Esophagus squamous epithelium (tissue), 5 donors: ENCODE measurements around the gene TP53RK. TPM values are rescaled to one million over a fixed set of nuclear protein-coding genes. Genes with fewer than 3 reads are reported as not detected.

Experiments used
- DNase-seq: peaks from one replicate; lab custom pipeline; 2025; lab: John Stamatoyannopoulos, UW
- H3K27ac ChIP-seq, 4 donors: fragments of 200-600 bp; sonication (generic); one replicate each; pipeline ENCODE4 v1.5.1; 2016 to 2019; ENCODE audit warnings: mild to moderate bottlenecking in 1 of 4
- H3K27me3 ChIP-seq, 4 donors: fragments of 200-600 bp; sonication (generic); 1 replicate in 3 of 4; 2 replicates in 1 of 4; pipeline versions ENCODE4 v1.5.1 to v1.6.0; 2017 to 2021; ENCODE audit warnings: antibody characterized with exemption in 1 of 4
- H3K36me3 ChIP-seq, 3 donors: fragments of 200-600 bp; sonication (generic); one replicate each; pipeline ENCODE4 v1.5.1; 2016 to 2019
- H3K4me1 ChIP-seq, 3 donors: fragments of 200-600 bp; sonication (generic); one replicate each; pipeline ENCODE4 v1.5.1; 2017 to 2019
- H3K4me3 ChIP-seq, 4 donors: fragments of 200-600 bp; sonication (generic); 1 replicate in 3 of 4; 2 replicates in 1 of 4; pipeline ENCODE4 v1.5.1; 2016 to 2019; ENCODE audit warnings: mild to moderate bottlenecking in 2 of 4, moderate library complexity in 1 of 4
- H3K9me3 ChIP-seq, 3 donors: fragments of 200-600 bp; sonication (generic); one replicate each; pipeline ENCODE4 v1.5.1; 2016 to 2019
- POLR2A ChIP-seq, 4 donors: fragments of 450-650 bp; IDR thresholded peaks; one replicate each; pipeline ENCODE4 v1.6.1; 2017; ENCODE audit warnings: antibody characterized with exemption in 4 of 4, mild to moderate bottlenecking in 4 of 4, moderate library complexity in 3 of 4
- WGBS, 2 donors: methylation state at CpG; one replicate each; pipeline ENCODE4 v1.1.5; 2018; 5-methylcytosine and 5-hydroxymethylcytosine counted together
- intact Hi-C: fragments of 100-400 bp; cut with DNase I; formaldehyde crosslinking; loops from one replicate; pipeline ENCODE4 v1.15.0; 2022
- total RNA-seq, 4 donors: library from RNA; depleted of rRNA; stranded (reverse); fragments of >200 nt; gene quantifications; one replicate each; pipeline ENCODE4 v1.1.0, GENCODE V29; 2016
- TF ChIP-seq, protein P1 (sequence below), 6 experiments: fragments of 450-650 bp in 4 of 6; fragments of 200-600 bp in 2 of 6; sonication (generic) in 2 of 6; IDR thresholded peaks; one replicate each; pipeline ENCODE4 v1.5.1; 2016 to 2019; ENCODE audit warnings: antibody characterized with exemption in 6 of 6, mild to moderate bottlenecking in 4 of 6, moderate library complexity in 4 of 6
- donor health status: DM: yes; HTN: yes; CAD: no.

TP53RK gene
- total RNA-seq: 10 to 100 TPM; 14.3 to 20.2 (median 17.1) TPM

DNA sequence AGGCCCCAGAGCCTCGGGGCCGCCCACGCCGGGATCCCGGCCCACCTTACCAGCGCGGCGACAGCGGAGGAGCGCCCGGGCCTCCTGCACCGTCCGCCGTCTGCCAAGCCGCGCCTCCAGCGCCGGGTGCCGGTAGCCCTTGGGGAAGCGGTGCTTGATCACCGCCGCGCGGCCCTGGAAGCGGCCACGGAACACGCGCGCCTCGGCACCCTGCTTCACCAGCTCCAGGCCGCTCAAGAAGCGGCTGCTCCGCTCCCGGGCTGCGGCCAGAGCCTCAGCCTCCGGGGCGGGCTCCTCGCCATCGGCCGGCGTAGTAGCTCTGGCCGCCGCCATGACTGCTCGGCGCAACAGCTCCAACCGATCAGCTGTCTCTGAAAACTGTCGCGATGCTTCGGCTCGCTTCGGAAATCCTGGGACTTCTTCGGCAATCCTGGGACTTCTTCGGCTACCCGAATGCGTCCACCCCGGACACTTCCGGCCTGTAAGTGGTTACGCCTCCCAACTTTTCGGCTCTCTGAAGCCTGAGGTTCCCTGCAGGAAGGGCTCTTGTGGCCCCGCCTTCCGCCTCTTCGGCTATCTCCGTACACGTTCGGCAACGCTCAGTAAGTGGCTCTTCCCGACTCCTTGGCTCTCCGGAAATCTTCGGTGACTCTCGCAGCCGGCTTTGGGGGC is at the start of gene TP53RK:
TP53RK (minus strand) TSS at position 363 of the 672 bp plus-strand sequence; CDS start at position 333, 30 bp downstream.
- H3K36me3 ChIP-seq: peaks cover 0 to 17% (median 0%) of the 10 kb centered on the region in 3 donors
- peaks cover 19 to 44% (median 21%) of the 10 kb centered on the region in 3 donors for H3K4me1 ChIP-seq
- no peaks in the 10 kb centered on the region for H3K27me3 ChIP-seq
- H3K27ac ChIP-seq: peak within 1 kb of the TSS; percentile 93 to 98 (median 96)
- TF ChIP-seq, protein P1, sequence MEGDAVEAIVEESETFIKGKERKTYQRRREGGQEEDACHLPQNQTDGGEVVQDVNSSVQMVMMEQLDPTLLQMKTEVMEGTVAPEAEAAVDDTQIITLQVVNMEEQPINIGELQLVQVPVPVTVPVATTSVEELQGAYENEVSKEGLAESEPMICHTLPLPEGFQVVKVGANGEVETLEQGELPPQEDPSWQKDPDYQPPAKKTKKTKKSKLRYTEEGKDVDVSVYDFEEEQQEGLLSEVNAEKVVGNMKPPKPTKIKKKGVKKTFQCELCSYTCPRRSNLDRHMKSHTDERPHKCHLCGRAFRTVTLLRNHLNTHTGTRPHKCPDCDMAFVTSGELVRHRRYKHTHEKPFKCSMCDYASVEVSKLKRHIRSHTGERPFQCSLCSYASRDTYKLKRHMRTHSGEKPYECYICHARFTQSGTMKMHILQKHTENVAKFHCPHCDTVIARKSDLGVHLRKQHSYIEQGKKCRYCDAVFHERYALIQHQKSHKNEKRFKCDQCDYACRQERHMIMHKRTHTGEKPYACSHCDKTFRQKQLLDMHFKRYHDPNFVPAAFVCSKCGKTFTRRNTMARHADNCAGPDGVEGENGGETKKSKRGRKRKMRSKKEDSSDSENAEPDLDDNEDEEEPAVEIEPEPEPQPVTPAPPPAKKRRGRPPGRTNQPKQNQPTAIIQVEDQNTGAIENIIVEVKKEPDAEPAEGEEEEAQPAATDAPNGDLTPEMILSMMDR (IDR thresholded peaks at IDR 0.05): peak in 5 of 6 experiments; percentile 22 to 66 (median 44)
- TF ChIP-seq POLR2A (IDR thresholded peaks at IDR 0.05): peak in 3 of 4 donors; percentile 18 to 88 (median 81)
- no peaks in the 10 kb centered on the region for H3K9me3 ChIP-seq
- intact Hi-C loops: no loop called here
- DNase-seq: peak; percentile 83
- WGBS, 2 donors: 0 to 1% methylated on average over 10 to 40 of the region's 71 CpGs
- peak within 1 kb of the TSS; percentile 73 to 93 (median 81) for H3K4me3 ChIP-seq

DNA sequence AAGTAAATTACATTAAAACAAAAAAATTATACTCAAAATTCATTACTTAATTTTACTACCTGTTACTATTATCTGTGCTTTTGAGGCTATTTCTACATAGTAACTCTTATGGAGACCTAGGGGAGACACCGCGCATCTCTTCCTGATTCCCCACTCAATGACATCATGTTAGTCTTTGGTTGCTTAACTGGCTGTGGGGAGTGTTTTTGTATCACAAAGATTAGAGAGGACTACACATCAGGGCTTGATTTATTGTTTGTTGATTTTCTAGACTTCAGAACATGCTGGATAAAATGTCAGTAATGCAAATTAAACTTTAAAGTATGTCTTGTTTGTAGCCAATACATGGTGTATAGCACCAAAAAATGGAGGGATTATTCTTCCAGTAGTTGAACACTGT is 46.2 kb upstream of the TP53RK start:
- DNase-seq: no peak
- no peak overlapping the region for H3K4me3 ChIP-seq
- H3K27me3 ChIP-seq: peaks cover 0 to 9% (median 0%) of the 10 kb centered on the region in 4 donors
- H3K4me1 ChIP-seq: peaks cover 0 to 22% (median 0%) of the 10 kb centered on the region in 3 donors
- WGBS, 2 donors: 90 to 93% methylated on average over 2 of the region's 2 CpGs
- TF ChIP-seq, protein P1 (IDR thresholded peaks at IDR 0.05): no peak
- TF ChIP-seq POLR2A (IDR thresholded peaks at IDR 0.05): no peak
- H3K9me3 ChIP-seq: no peaks in the 10 kb centered on the region
- no peak overlapping the region for H3K27ac ChIP-seq
- H3K36me3 ChIP-seq: peaks cover 0 to 9% (median 0%) of the 10 kb centered on the region in 3 donors
- intact Hi-C loops: no loop called here

DNA sequence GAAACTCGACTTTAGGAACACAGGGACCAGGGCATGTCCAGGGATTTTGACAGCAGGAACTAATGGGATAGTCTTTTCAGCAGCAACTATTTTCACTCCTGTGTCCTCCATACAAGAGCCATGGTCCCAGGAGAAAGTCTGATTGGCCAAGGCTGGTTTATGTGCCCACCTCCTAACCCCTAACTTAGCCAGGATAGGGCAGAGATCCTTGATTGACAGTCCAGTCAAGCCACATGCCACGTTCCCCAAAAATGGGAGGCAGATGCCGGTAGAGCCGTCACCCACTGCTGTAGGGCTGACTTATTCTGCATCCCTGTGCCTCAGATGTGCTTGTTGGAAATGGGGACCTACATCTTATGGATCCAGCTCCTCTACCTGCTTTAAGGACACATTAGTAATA is 42.5 kb upstream of the TP53RK start:
- no peak overlapping the region for H3K27ac ChIP-seq
- WGBS, 2 donors: 69 to 85% methylated on average over 4 of the region's 4 CpGs
- no peaks in the 10 kb centered on the region for H3K9me3 ChIP-seq
- H3K36me3 ChIP-seq: peaks cover 0 to 9% (median 0%) of the 10 kb centered on the region in 3 donors
- H3K4me1 ChIP-seq: no peaks in the 10 kb centered on the region
- DNase-seq: no peak
- no peaks in the 10 kb centered on the region for H3K27me3 ChIP-seq
- intact Hi-C loops: no loop called here
- no peak overlapping the region for H3K4me3 ChIP-seq
- TF ChIP-seq, protein P1 (IDR thresholded peaks at IDR 0.05): no peak
- TF ChIP-seq POLR2A (IDR thresholded peaks at IDR 0.05): no peak

DNA sequence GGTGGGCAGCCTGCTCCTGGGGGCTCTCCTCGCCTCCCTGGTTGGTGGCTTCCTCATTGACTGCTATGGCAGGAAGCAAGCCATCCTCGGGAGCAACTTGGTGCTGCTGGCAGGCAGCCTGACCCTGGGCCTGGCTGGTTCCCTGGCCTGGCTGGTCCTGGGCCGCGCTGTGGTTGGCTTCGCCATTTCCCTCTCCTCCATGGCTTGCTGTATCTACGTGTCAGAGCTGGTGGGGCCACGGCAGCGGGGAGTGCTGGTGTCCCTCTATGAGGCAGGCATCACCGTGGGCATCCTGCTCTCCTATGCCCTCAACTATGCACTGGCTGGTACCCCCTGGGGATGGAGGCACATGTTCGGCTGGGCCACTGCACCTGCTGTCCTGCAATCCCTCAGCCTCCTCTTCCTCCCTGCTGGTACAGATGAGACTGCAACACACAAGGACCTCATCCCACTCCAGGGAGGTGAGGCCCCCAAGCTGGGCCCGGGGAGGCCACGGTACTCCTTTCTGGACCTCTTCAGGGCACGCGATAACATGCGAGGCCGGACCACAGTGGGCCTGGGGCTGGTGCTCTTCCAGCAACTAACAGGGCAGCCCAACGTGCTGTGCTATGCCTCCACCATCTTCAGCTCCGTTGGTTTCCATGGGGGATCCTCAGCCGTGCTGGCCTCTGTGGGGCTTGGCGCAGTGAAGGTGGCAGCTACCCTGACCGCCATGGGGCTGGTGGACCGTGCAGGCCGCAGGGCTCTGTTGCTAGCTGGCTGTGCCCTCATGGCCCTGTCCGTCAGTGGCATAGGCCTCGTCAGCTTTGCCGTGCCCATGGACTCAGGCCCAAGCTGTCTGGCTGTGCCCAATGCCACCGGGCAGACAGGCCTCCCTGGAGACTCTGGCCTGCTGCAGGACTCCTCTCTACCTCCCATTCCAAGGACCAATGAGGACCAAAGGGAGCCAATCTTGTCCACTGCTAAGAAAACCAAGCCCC is 36.2 kb upstream of the TP53RK start:
- Histone ChIP-seq H3K9me3 (peaks cover 0 to 5% (median 5%) of the 10 kb centered on the region in 3 donors), H3K27ac (no peak overlapping the region), H3K36me3 (peaks cover 0 to 11% (median 0%) of the 10 kb centered on the region in 3 donors), H3K27me3 (no peaks in the 10 kb centered on the region), H3K4me1 (no peaks in the 10 kb centered on the region), H3K4me3 (no peak overlapping the region)
- intact Hi-C loops: no loop called here
- 86% methylated on average over 12 of the region's 27 CpGs; no CpG with 5 or more reads in 1 of the 2 donors for WGBS, 2 donors
- DNase-seq: no peak
- TF ChIP-seq POLR2A (IDR thresholded peaks at IDR 0.05): no peak
- TF ChIP-seq, protein P1 (IDR thresholded peaks at IDR 0.05): no peak
